ENCODE measurements around the gene KRT79.
A peak's percentile ranks its signal among the peaks of the same experiment; 100 is the strongest.
"Not testable (repeated sequence)": the region's sequence is repeated elsewhere in the genome, so short reads cannot be mapped to it uniquely, and the experiment has no call there.

KRT79 gene

GRCh38 chr12:52833922-52834726 is at the start of gene KRT79:
Gene KRT79, minus strand, starts transcription at chr12:52834311. Its CDS starts 51 bp downstream, at chr12:52834260.
- no peak for DNase-seq

- not testable (repeated sequence) for DNase-seq
Measured at GRCh38 chr12:52880499-52880898, 46.4 kb upstream of the KRT79 start.

GRCh38 chr12:52879394-52880351 is 45.6 kb upstream of the KRT79 start:
- peak; percentile 81 for DNase-seq

GRCh38 chr12:52878507-52879393 is 44.6 kb upstream of the KRT79 start:
- DNase-seq, result no peak

- no peak for DNase-seq
Measured at GRCh38 chr12:52877242-52877641, 43.1 kb upstream of the KRT79 start.

GRCh38 chr12:52876372-52876771 is 42.3 kb upstream of the KRT79 start:
- no peak for DNase-seq

- DNase-seq, result no peak
Measured at GRCh38 chr12:52874573-52875435, 40.7 kb upstream of the KRT79 start.

- DNase-seq, result peak; percentile 93
Measured at GRCh38 chr12:52873832-52874572, 39.9 kb upstream of the KRT79 start.

- no peak for DNase-seq
Measured at GRCh38 chr12:52873513-52873831, 39.4 kb upstream of the KRT79 start.

- DNase-seq, result no peak
Measured at GRCh38 chr12:52872644-52873389, 38.7 kb upstream of the KRT79 start.

GRCh38 chr12:52871291-52872039 is 37.4 kb upstream of the KRT79 start:
- peak; percentile 70 for DNase-seq

GRCh38 chr12:52870361-52871290 is 36.5 kb upstream of the KRT79 start:
- DNase-seq, result no peak

- no peak for DNase-seq
Measured at GRCh38 chr12:52867642-52868041, 33.5 kb upstream of the KRT79 start.

- no peak for DNase-seq
Measured at GRCh38 chr12:52867152-52867551, 33.0 kb upstream of the KRT79 start.

GRCh38 chr12:52865090-52865944 is 31.2 kb upstream of the KRT79 start:
- no peak for DNase-seq

GRCh38 chr12:52862023-52862422 is 27.9 kb upstream of the KRT79 start:
- no peak for DNase-seq

- DNase-seq, result no peak
Measured at GRCh38 chr12:52861511-52861910, 27.4 kb upstream of the KRT79 start.

Data from T1000 (cell line).